ENCODE measurements around the gene SET. TPM values are rescaled to one million over a fixed set of nuclear protein-coding genes. Genes with fewer than 3 reads are reported as not detected.

The SET gene
- total and polyA plus RNA-seq, 2 of the 13 experiments (the other 11 are each of a cell fraction or from before 2014, with no cell fraction given): 94.2 to 611 TPM

DNA sequence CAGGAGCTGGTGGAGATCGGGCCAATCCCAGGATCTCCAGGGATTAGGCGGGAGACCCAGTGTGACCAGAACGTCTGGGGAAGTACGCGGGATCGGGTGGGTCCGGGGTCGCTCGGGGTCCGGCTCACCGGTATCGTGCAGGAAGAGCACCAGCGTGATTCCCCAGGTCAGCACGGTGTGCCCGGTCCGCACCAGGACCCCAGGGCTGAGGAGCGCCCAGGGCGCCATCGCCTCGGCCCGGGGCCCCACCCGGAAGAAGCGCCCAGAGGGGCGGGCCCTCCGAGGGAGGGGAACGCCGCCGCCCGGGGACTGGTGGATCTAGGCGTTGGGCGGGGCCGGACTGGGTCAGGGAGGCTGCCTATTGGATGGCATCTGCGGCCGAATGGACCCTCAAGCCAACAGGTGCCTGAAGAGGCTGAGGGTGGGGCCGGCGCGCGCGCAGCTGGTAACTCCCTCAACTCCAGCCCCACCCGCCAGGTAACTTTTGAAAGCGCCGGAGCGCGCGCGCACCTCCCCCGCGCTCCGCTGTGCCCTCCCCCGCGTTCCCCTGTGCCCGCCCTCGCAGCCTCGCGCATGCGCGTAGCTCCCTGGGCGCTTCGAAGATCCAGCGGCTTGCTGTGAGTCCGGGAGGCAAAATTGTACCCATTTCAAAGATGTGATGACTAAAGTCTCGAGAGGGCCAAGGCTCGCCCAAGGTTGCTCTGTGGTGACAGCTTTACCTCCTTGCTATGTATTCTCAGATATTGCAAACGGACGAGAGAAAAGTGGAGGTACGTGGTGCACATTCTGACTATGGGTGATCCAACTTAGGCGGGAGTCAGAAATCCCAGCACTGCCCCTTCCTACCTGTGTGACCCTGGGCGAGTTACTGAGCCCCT is 35.1 kb downstream of the SET start, which contains the start of gene ZDHHC12 (continued):
- TF ChIP-seq, protein P1, sequence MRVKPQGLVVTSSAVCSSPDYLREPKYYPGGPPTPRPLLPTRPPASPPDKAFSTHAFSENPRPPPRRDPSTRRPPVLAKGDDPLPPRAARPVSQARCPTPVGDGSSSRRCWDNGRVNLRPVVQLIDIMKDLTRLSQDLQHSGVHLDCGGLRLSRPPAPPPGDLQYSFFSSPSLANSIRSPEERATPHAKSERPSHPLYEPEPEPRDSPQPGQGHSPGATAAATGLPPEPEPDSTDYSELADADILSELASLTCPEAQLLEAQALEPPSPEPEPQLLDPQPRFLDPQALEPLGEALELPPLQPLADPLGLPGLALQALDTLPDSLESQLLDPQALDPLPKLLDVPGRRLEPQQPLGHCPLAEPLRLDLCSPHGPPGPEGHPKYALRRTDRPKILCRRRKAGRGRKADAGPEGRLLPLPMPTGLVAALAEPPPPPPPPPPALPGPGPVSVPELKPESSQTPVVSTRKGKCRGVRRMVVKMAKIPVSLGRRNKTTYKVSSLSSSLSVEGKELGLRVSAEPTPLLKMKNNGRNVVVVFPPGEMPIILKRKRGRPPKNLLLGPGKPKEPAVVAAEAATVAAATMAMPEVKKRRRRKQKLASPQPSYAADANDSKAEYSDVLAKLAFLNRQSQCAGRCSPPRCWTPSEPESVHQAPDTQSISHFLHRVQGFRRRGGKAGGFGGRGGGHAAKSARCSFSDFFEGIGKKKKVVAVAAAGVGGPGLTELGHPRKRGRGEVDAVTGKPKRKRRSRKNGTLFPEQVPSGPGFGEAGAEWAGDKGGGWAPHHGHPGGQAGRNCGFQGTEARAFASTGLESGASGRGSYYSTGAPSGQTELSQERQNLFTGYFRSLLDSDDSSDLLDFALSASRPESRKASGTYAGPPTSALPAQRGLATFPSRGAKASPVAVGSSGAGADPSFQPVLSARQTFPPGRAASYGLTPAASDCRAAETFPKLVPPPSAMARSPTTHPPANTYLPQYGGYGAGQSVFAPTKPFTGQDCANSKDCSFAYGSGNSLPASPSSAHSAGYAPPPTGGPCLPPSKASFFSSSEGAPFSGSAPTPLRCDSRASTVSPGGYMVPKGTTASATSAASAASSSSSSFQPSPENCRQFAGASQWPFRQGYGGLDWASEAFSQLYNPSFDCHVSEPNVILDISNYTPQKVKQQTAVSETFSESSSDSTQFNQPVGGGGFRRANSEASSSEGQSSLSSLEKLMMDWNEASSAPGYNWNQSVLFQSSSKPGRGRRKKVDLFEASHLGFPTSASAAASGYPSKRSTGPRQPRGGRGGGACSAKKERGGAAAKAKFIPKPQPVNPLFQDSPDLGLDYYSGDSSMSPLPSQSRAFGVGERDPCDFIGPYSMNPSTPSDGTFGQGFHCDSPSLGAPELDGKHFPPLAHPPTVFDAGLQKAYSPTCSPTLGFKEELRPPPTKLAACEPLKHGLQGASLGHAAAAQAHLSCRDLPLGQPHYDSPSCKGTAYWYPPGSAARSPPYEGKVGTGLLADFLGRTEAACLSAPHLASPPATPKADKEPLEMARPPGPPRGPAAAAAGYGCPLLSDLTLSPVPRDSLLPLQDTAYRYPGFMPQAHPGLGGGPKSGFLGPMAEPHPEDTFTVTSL (CRISPR knock-in tag; IDR thresholded peaks at IDR 0.05; ENCODE audit: borderline replicate concordance): no peak
- TF ChIP-seq PLRG1 (conservative IDR thresholded peaks at IDR 0.05) (no peak), AKAP8 (CRISPR knock-in tag; IDR thresholded peaks at IDR 0.05) (no peak), GFI1 (CRISPR knock-in tag; IDR thresholded peaks at IDR 0.05; ENCODE audit: borderline replicate concordance) (no peak), ZFP90 (CRISPR knock-in tag; IDR thresholded peaks at IDR 0.05; ENCODE audit: borderline replicate concordance) (peak; percentile 80; the same call in 1 of the 2 replicates), ZNF850 (CRISPR knock-in tag; conservative IDR thresholded peaks at IDR 0.05) (no peak), SIN3B (IDR thresholded peaks at IDR 0.05; ENCODE audit: low read length) (no peak), ZNF543 (CRISPR knock-in tag; IDR thresholded peaks at IDR 0.05) (no peak), CENPT (CRISPR knock-in tag; IDR thresholded peaks at IDR 0.05; ENCODE audit: low read depth) (no peak), U2AF2 (IDR thresholded peaks at IDR 0.05; ENCODE audit: low read depth, low read length) (no peak), ZBTB3 (CRISPR knock-in tag; IDR thresholded peaks at IDR 0.05; ENCODE audit: borderline replicate concordance, low read depth) (no peak)
- TF ChIP-seq, protein P2, sequence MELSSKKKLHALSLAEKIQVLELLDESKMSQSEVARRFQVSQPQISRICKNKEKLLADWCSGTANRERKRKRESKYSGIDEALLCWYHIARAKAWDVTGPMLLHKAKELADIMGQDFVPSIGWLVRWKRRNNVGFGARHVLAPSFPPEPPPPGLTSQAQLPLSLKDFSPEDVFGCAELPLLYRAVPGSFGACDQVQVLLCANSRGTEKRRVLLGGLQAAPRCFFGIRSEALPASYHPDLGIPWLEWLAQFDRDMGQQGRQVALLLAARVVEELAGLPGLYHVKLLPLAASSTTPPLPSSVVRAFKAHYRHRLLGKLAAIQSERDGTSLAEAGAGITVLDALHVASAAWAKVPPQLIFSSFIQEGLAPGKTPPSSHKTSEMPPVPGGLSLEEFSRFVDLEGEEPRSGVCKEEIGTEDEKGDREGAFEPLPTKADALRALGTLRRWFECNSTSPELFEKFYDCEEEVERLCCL (CRISPR knock-in tag; IDR thresholded peaks at IDR 0.05; ENCODE audit: borderline replicate concordance): no peak
- TF ChIP-seq, protein P3, sequence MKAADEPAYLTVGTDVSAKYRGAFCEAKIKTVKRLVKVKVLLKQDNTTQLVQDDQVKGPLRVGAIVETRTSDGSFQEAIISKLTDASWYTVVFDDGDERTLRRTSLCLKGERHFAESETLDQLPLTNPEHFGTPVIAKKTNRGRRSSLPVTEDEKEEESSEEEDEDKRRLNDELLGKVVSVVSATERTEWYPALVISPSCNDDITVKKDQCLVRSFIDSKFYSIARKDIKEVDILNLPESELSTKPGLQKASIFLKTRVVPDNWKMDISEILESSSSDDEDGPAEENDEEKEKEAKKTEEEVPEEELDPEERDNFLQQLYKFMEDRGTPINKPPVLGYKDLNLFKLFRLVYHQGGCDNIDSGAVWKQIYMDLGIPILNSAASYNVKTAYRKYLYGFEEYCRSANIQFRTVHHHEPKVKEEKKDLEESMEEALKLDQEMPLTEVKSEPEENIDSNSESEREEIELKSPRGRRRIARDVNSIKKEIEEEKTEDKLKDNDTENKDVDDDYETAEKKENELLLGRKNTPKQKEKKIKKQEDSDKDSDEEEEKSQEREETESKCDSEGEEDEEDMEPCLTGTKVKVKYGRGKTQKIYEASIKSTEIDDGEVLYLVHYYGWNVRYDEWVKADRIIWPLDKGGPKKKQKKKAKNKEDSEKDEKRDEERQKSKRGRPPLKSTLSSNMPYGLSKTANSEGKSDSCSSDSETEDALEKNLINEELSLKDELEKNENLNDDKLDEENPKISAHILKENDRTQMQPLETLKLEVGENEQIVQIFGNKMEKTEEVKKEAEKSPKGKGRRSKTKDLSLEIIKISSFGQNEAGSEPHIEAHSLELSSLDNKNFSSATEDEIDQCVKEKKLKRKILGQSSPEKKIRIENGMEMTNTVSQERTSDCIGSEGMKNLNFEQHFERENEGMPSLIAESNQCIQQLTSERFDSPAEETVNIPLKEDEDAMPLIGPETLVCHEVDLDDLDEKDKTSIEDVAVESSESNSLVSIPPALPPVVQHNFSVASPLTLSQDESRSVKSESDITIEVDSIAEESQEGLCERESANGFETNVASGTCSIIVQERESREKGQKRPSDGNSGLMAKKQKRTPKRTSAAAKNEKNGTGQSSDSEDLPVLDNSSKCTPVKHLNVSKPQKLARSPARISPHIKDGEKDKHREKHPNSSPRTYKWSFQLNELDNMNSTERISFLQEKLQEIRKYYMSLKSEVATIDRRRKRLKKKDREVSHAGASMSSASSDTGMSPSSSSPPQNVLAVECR (CRISPR knock-in tag; IDR thresholded peaks at IDR 0.05; ENCODE audit: borderline replicate concordance): peak; percentile 88
- TF ChIP-seq, protein P4, sequence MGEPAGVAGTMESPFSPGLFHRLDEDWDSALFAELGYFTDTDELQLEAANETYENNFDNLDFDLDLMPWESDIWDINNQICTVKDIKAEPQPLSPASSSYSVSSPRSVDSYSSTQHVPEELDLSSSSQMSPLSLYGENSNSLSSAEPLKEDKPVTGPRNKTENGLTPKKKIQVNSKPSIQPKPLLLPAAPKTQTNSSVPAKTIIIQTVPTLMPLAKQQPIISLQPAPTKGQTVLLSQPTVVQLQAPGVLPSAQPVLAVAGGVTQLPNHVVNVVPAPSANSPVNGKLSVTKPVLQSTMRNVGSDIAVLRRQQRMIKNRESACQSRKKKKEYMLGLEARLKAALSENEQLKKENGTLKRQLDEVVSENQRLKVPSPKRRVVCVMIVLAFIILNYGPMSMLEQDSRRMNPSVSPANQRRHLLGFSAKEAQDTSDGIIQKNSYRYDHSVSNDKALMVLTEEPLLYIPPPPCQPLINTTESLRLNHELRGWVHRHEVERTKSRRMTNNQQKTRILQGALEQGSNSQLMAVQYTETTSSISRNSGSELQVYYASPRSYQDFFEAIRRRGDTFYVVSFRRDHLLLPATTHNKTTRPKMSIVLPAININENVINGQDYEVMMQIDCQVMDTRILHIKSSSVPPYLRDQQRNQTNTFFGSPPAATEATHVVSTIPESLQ (CRISPR knock-in tag; conservative IDR thresholded peaks at IDR 0.05): no peak
